ENCODE results near the gene AQP9.

The AQP9 gene

GRCh38 chr15:58165661-58166060 is 27.5 kb downstream of the AQP9 start:
- no peak overlapping the region for H3K27ac ChIP-seq
- TF ChIP-seq CTCF (conservative IDR thresholded peaks at IDR 0.05), result no peak

GRCh38 chr15:58167095-58167691 is 29.0 kb downstream of the AQP9 start:
- no peak overlapping the region for H3K27ac ChIP-seq
- TF ChIP-seq CTCF (conservative IDR thresholded peaks at IDR 0.05), result no peak

- TF ChIP-seq CTCF (conservative IDR thresholded peaks at IDR 0.05), result no peak
- no peak overlapping the region for H3K27ac ChIP-seq
Measured at GRCh38 chr15:58169934-58170333, 31.8 kb downstream of the AQP9 start.

- no peak for TF ChIP-seq CTCF (conservative IDR thresholded peaks at IDR 0.05)
- no peak overlapping the region for H3K27ac ChIP-seq
Measured at GRCh38 chr15:58171476-58172061, 33.4 kb downstream of the AQP9 start.

GRCh38 chr15:58174709-58175108 is 36.5 kb downstream of the AQP9 start:
- no peak for TF ChIP-seq CTCF (conservative IDR thresholded peaks at IDR 0.05)
- no peak overlapping the region for H3K27ac ChIP-seq

GRCh38 chr15:58175955-58176354 is 37.8 kb downstream of the AQP9 start:
- no peak for TF ChIP-seq CTCF (conservative IDR thresholded peaks at IDR 0.05)
- H3K27ac ChIP-seq, result no peak overlapping the region

GRCh38 chr15:58178668-58179067 is 40.5 kb downstream of the AQP9 start:
- no peak overlapping the region for H3K27ac ChIP-seq
- no peak for TF ChIP-seq CTCF (conservative IDR thresholded peaks at IDR 0.05)

All from VCaP (cell line).